ENCODE measurements around the gene PRKCE. TPM values are rescaled to one million over a fixed set of nuclear protein-coding genes. Genes with fewer than 3 reads are reported as not detected.

The PRKCE gene
- total RNA-seq, 1 experiment from 2014 or later: 14.0 TPM

DNA sequence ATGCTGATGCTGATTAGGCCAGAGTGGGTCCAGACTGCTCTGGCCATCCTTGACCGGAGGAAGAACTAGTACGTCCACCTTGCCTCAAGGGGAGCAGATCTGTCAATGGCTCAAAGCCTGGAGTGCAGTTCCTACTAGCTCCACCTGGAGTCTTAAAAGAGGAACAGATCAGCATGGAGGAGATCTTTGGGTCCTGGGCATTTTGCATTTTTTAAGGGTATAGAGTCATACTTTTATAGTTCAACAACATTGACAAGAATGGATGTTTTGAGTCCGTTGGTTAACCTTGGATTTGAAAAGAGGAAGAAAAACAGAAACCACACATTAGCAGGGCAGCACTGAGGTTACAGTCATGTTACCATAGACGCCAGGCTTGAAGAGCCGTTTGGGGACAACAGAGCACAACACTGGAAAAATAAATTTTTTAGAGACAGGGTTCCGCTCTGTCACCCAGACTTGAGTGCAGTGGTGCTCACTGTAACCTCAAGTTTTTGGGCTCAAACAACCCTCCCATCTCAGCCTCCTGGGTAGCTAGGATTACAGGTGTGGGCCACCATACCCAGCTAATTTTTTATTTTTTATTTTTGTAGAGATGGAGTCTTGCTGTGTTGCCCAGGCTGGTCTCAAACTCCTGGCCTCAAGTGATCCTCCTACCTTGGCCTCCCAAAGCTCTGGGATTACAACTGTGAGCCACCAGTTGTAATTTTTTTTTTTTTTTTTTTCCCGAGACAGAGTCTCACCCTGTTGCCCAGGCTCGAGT lies 78.5 kb downstream of the PRKCE start:
- H3K36me3 ChIP-seq (ENCODE audit: control insufficient read depth, insufficient read depth, low read length): no peaks in the 10 kb centered on the region
- no peaks in the 10 kb centered on the region for H3K9me3 ChIP-seq (ENCODE audit: control insufficient read depth, insufficient read depth, low read depth, low read length)
- ChIA-PET POLR2A (no interaction called here), CTCF (interaction anchor here (0.6 kb wide), 1 partner anchor 50 kb away, joined by 3 read pairs; no protein-coding TSS in a partner anchor)
- BruUV-seq (replicated peaks): no TSS peak
- in situ Hi-C loops (cut with HindIII; ENCODE audit: low pct_unique_long_range_greater_than_20kb, low sequenced_read_pairs) (no loop called here), intact Hi-C loops (cut with micrococcal nuclease; ENCODE audit: unreplicated experiment) (no loop called here)
- no peak for TF ChIP-seq TCF7L2 (IDR thresholded peaks at IDR 0.05; ENCODE audit: low read depth, low read length)
- TF ChIP-seq, protein P1, sequence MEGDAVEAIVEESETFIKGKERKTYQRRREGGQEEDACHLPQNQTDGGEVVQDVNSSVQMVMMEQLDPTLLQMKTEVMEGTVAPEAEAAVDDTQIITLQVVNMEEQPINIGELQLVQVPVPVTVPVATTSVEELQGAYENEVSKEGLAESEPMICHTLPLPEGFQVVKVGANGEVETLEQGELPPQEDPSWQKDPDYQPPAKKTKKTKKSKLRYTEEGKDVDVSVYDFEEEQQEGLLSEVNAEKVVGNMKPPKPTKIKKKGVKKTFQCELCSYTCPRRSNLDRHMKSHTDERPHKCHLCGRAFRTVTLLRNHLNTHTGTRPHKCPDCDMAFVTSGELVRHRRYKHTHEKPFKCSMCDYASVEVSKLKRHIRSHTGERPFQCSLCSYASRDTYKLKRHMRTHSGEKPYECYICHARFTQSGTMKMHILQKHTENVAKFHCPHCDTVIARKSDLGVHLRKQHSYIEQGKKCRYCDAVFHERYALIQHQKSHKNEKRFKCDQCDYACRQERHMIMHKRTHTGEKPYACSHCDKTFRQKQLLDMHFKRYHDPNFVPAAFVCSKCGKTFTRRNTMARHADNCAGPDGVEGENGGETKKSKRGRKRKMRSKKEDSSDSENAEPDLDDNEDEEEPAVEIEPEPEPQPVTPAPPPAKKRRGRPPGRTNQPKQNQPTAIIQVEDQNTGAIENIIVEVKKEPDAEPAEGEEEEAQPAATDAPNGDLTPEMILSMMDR (IDR thresholded peaks at IDR 0.05): peak; percentile 50
- ATAC-seq (peak; percentile 78), DNase-seq (ENCODE audit: low read depth, low spot score) (no peak)
- H3K4me3 ChIP-seq (ENCODE audit: low read depth in 2 of 2, low read length in 2 of 2): no peak overlapping the region
- no peaks in the 10 kb centered on the region for H3K4me1 ChIP-seq (ENCODE audit: control insufficient read depth, insufficient read depth, low read length)
- H3K27me3 ChIP-seq (ENCODE audit: control insufficient read depth, insufficient read depth, low read length): no peaks in the 10 kb centered on the region
- no peak overlapping the region for H3K27ac ChIP-seq (ENCODE audit: low read length)

DNA sequence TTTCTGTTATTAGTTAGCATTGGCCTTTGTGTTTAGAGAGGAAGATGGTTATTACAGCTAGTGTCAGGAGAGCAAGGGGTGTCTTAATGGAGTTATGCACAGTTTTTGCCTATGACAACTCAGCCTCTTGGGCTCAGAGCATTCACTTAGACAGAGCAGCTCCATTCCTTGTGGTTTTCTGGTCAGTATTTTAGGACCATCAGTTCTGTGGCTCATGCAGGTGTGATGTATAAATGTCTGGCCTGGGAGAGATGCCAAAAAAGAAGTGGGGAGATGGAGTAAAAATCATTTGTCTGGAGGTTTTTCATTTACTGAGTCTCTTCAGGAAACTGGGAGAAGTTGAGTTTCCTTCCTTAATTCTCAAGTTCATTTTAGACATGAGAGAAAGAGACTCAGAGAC lies 79.7 kb downstream of the PRKCE start:
- no peaks in the 10 kb centered on the region for H3K9me3 ChIP-seq (ENCODE audit: control insufficient read depth, insufficient read depth, low read depth, low read length)
- TF ChIP-seq, protein P1 (IDR thresholded peaks at IDR 0.05): no peak
- TF ChIP-seq, protein P2, sequence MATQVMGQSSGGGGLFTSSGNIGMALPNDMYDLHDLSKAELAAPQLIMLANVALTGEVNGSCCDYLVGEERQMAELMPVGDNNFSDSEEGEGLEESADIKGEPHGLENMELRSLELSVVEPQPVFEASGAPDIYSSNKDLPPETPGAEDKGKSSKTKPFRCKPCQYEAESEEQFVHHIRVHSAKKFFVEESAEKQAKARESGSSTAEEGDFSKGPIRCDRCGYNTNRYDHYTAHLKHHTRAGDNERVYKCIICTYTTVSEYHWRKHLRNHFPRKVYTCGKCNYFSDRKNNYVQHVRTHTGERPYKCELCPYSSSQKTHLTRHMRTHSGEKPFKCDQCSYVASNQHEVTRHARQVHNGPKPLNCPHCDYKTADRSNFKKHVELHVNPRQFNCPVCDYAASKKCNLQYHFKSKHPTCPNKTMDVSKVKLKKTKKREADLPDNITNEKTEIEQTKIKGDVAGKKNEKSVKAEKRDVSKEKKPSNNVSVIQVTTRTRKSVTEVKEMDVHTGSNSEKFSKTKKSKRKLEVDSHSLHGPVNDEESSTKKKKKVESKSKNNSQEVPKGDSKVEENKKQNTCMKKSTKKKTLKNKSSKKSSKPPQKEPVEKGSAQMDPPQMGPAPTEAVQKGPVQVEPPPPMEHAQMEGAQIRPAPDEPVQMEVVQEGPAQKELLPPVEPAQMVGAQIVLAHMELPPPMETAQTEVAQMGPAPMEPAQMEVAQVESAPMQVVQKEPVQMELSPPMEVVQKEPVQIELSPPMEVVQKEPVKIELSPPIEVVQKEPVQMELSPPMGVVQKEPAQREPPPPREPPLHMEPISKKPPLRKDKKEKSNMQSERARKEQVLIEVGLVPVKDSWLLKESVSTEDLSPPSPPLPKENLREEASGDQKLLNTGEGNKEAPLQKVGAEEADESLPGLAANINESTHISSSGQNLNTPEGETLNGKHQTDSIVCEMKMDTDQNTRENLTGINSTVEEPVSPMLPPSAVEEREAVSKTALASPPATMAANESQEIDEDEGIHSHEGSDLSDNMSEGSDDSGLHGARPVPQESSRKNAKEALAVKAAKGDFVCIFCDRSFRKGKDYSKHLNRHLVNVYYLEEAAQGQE (IDR thresholded peaks at IDR 0.05; ENCODE audit: insufficient read depth in 1 of 2, low read depth in 2 of 2, low read length in 1 of 2): no peak
- TF ChIP-seq POLR2AphosphoS5 (IDR thresholded peaks at IDR 0.05; ENCODE audit: low read depth, low read length) (no peak), SIN3A (IDR thresholded peaks at IDR 0.05; ENCODE audit: borderline replicate concordance, insufficient read depth, low read depth, low read length) (no peak), TCF7L2 (IDR thresholded peaks at IDR 0.05; ENCODE audit: low read depth, low read length) (no peak)
- H3K27ac ChIP-seq (ENCODE audit: low read length): no peak overlapping the region
- no TSS peak for BruUV-seq (replicated peaks)
- H3K4me1 ChIP-seq (ENCODE audit: control insufficient read depth, insufficient read depth, low read length): no peaks in the 10 kb centered on the region
- ChIA-PET CTCF (no interaction called here), POLR2A (no interaction called here)
- no peaks in the 10 kb centered on the region for H3K27me3 ChIP-seq (ENCODE audit: control insufficient read depth, insufficient read depth, low read length)
- no peak overlapping the region for H3K4me3 ChIP-seq (ENCODE audit: low read depth in 2 of 2, low read length in 2 of 2)
- no peaks in the 10 kb centered on the region for H3K36me3 ChIP-seq (ENCODE audit: control insufficient read depth, insufficient read depth, low read length)
- in situ Hi-C loops (cut with HindIII; ENCODE audit: low pct_unique_long_range_greater_than_20kb, low sequenced_read_pairs): no loop called here
- ATAC-seq (no peak), DNase-seq (ENCODE audit: low read depth, low spot score) (no peak)
- intact Hi-C loops (cut with micrococcal nuclease; ENCODE audit: unreplicated experiment): no loop called here
